Neural progenitor cell (in vitro differentiated cells): ENCODE data around the gene DHRS4L2. TPM values are rescaled to one million over a fixed set of nuclear protein-coding genes. Genes with fewer than 3 reads are reported as not detected.
"Not testable (repeated sequence)": the region's sequence is repeated elsewhere in the genome, so short reads cannot be mapped to it uniquely, and the experiment has no call there.

ENCODE experiments used
- DNase-seq: peaks from one replicate; pipeline ENCODE4 v3.0.0-alpha.2; 2016; ENCODE audit warnings: low spot score
- H2AFZ ChIP-seq: fragments of 200-600 bp; sonication (generic); replicated peaks from 2 replicates; pipeline ENCODE4 v1.6.1; 2016; ENCODE audit warnings: antibody characterized with exemption
- H3F3A ChIP-seq: fragments of 200-600 bp; sonication (generic); 2 replicates; pipeline ENCODE4 v1.6.1; 2016; ENCODE audit warnings: antibody characterized with exemption, low read depth
- H3K27ac ChIP-seq: fragments of 200-600 bp; sonication (generic); 2 replicates; pipeline ENCODE4 v1.5.1; 2016; ENCODE audit warnings: mild to moderate bottlenecking
- H3K27me3 ChIP-seq: fragments of 200-600 bp; sonication (generic); 2 replicates; pipeline ENCODE4 v1.6.1; 2016; ENCODE audit warnings: mild to moderate bottlenecking, moderate library complexity
- H3K36me3 ChIP-seq: fragments of 200-600 bp; sonication (generic); 2 replicates; pipeline ENCODE4 v1.5.1; 2016
- H3K4me1 ChIP-seq: fragments of 200-600 bp; sonication (generic); 2 replicates; pipeline ENCODE4 v1.6.1; 2016; ENCODE audit warnings: mixed run types
- H3K4me2 ChIP-seq: fragments of 200-600 bp; sonication (generic); 2 replicates; pipeline ENCODE4 v1.6.1; 2016
- H3K4me3 ChIP-seq: fragments of 200-600 bp; sonication (generic); 2 replicates; pipeline ENCODE4 v1.5.1; 2016
- H3K79me2 ChIP-seq: fragments of 200-600 bp; sonication (generic); 2 replicates; pipeline ENCODE4 v1.6.1; 2016; ENCODE audit warnings: low read depth
- H3K9ac ChIP-seq: fragments of 200-600 bp; sonication (generic); 2 replicates; pipeline ENCODE4 v1.6.1; 2016
- H3K9me3 ChIP-seq: fragments of 200-600 bp; sonication (generic); 2 replicates; pipeline ENCODE4 v1.5.1; 2016; ENCODE audit warnings: low read depth
- H4K20me1 ChIP-seq: fragments of 200-600 bp; sonication (generic); 2 replicates; pipeline ENCODE4 v1.6.1; 2016; ENCODE audit warnings: low read depth
- H3K27ac Mint-ChIP-seq: 3 replicates; pipeline ENCODE4 v1.8.0; 2021; ENCODE audit warnings: mixed read lengths
- H3K27me3 Mint-ChIP-seq: 2 replicates; pipeline ENCODE4 v1.8.0; 2022; ENCODE audit warnings: low read depth, mild to moderate bottlenecking, inconsistent platforms, moderate library complexity, mixed read lengths; ENCODE audit not compliant: insufficient read depth
- H3K36me3 Mint-ChIP-seq: 3 replicates; pipeline ENCODE4 v1.8.0; 2021; ENCODE audit warnings: mixed read lengths
- H3K4me1 Mint-ChIP-seq: 3 replicates; pipeline ENCODE4 v1.8.0; 2021; ENCODE audit warnings: mixed read lengths
- H3K4me3 Mint-ChIP-seq: 3 replicates; pipeline ENCODE4 v1.8.0; 2021; ENCODE audit warnings: mild to moderate bottlenecking, moderate library complexity, mixed read lengths
- H3K9me3 Mint-ChIP-seq: 3 replicates; pipeline ENCODE4 v1.8.0; 2020; ENCODE audit warnings: mixed read lengths
- CTCF ChIP-seq: fragments of 200-600 bp; sonication (generic); IDR thresholded peaks from 2 replicates; pipeline ENCODE4 v1.5.1; 2017; ENCODE audit warnings: antibody characterized with exemption, mild to moderate bottlenecking
- EZH2 ChIP-seq: fragments of 200-600 bp; sonication (generic); IDR thresholded peaks from 2 replicates; pipeline ENCODE4 v1.6.1; 2017; ENCODE audit warnings: antibody characterized with exemption, mild to moderate bottlenecking, moderate library complexity
- EZH2phosphoT487 ChIP-seq: fragments of 200-600 bp; sonication (generic); IDR thresholded peaks from 2 replicates; pipeline ENCODE4 v1.6.1; 2017; ENCODE audit warnings: antibody characterized with exemption
- total RNA-seq: library from RNA; depleted of rRNA; stranded (reverse); fragments of >200 nt; gene quantifications from 2 replicates; pipeline ENCODE4 v1.2.3, GENCODE V29; 2015; ENCODE audit warnings: low replicate concordance

The DHRS4L2 gene
- total RNA-seq, 1 donor from 2014 or later = 3.6 TPM

GRCh38 chr14:24037658-24038037 is 48.9 kb downstream of the DHRS4L2 start:
- Histone ChIP-seq H3F3A (peaks cover 4% of the 10 kb centered on the region), H2AFZ (no peak overlapping the region), H3K36me3 (no peaks in the 10 kb centered on the region), H3K9me3 (no peaks in the 10 kb centered on the region), H3K79me2 (no peaks in the 10 kb centered on the region), H3K4me1 (no peaks in the 10 kb centered on the region), H3K27ac (no peak overlapping the region), H3K4me3 (no peak overlapping the region), H4K20me1 (no peaks in the 10 kb centered on the region), H3K4me2 (no peak overlapping the region), H3K9ac (no peak overlapping the region), H3K27me3 (peaks cover 3% of the 10 kb centered on the region)
- H3K4me1 Mint-ChIP-seq = peaks cover 10% of the 10 kb centered on the region
- peaks cover 4% of the 10 kb centered on the region for H3K9me3 Mint-ChIP-seq
- H3K36me3 Mint-ChIP-seq = no peaks in the 10 kb centered on the region
- DNase-seq = no peak
- H3K27me3 Mint-ChIP-seq = peaks cover 15% of the 10 kb centered on the region
- no peak overlapping the region for H3K27ac Mint-ChIP-seq
- TF ChIP-seq CTCF = no peak
- TF ChIP-seq EZH2phosphoT487 = no peak
- no peak for TF ChIP-seq EZH2
- H3K4me3 Mint-ChIP-seq = no peak overlapping the region

GRCh38 chr14:24038686-24039085 is 50.0 kb downstream of the DHRS4L2 start:
- H3K4me2 ChIP-seq = no peak overlapping the region
- H3K27ac Mint-ChIP-seq = no peak overlapping the region
- H3K4me3 ChIP-seq = no peak overlapping the region
- peaks cover 2% of the 10 kb centered on the region for H3K9me3 Mint-ChIP-seq
- H3K27ac ChIP-seq = no peak overlapping the region
- no peak for DNase-seq
- no peaks in the 10 kb centered on the region for H3K36me3 Mint-ChIP-seq
- peaks cover 15% of the 10 kb centered on the region for H3K27me3 Mint-ChIP-seq
- H3K9me3 ChIP-seq = no peaks in the 10 kb centered on the region
- peaks cover 3% of the 10 kb centered on the region for H3K27me3 ChIP-seq
- H3K36me3 ChIP-seq = no peaks in the 10 kb centered on the region
- H4K20me1 ChIP-seq = no peaks in the 10 kb centered on the region
- peaks cover 4% of the 10 kb centered on the region for H3F3A ChIP-seq
- H3K4me3 Mint-ChIP-seq = peak overlapping the region; percentile 41
- H2AFZ ChIP-seq = no peak overlapping the region
- H3K4me1 ChIP-seq = no peaks in the 10 kb centered on the region
- no peaks in the 10 kb centered on the region for H3K79me2 ChIP-seq
- peaks cover 10% of the 10 kb centered on the region for H3K4me1 Mint-ChIP-seq
- no peak for TF ChIP-seq EZH2phosphoT487
- TF ChIP-seq EZH2 = no peak
- TF ChIP-seq CTCF = no peak
- no peak overlapping the region for H3K9ac ChIP-seq

GRCh38 chr14:24040692-24041091 is 52.0 kb downstream of the DHRS4L2 start:
- H3K79me2 ChIP-seq = no peaks in the 10 kb centered on the region
- Mint-ChIP-seq H3K27me3 (peaks cover 15% of the 10 kb centered on the region), H3K9me3 (no peaks in the 10 kb centered on the region), H3K36me3 (no peaks in the 10 kb centered on the region), H3K4me1 (peaks cover 10% of the 10 kb centered on the region), H3K4me3 (no peak overlapping the region), H3K27ac (no peak overlapping the region)
- no peak overlapping the region for H3K4me3 ChIP-seq
- no peaks in the 10 kb centered on the region for H3K36me3 ChIP-seq
- no peaks in the 10 kb centered on the region for H3K9me3 ChIP-seq
- no peaks in the 10 kb centered on the region for H3K4me1 ChIP-seq
- H2AFZ ChIP-seq = no peak overlapping the region
- no peak overlapping the region for H3K27ac ChIP-seq
- no peak overlapping the region for H3K9ac ChIP-seq
- no peaks in the 10 kb centered on the region for H4K20me1 ChIP-seq
- no peaks in the 10 kb centered on the region for H3K27me3 ChIP-seq
- no peak overlapping the region for H3K4me2 ChIP-seq
- no peak for TF ChIP-seq EZH2
- TF ChIP-seq CTCF = no peak
- TF ChIP-seq EZH2phosphoT487 = no peak
- H3F3A ChIP-seq = peaks cover 4% of the 10 kb centered on the region
- DNase-seq = no peak

- no peak overlapping the region for H3K4me2 ChIP-seq
- H3K9me3 ChIP-seq = no peaks in the 10 kb centered on the region
- no peak overlapping the region for H2AFZ ChIP-seq
- no peak overlapping the region for H3K27ac ChIP-seq
- H3K4me1 ChIP-seq = no peaks in the 10 kb centered on the region
- no peaks in the 10 kb centered on the region for H3K4me1 Mint-ChIP-seq
- no peaks in the 10 kb centered on the region for H3K9me3 Mint-ChIP-seq
- H4K20me1 ChIP-seq = no peaks in the 10 kb centered on the region
- H3K9ac ChIP-seq = no peak overlapping the region
- H3K4me3 ChIP-seq = no peak overlapping the region
- no peaks in the 10 kb centered on the region for H3F3A ChIP-seq
- no peaks in the 10 kb centered on the region for H3K36me3 ChIP-seq
- peaks cover 12% of the 10 kb centered on the region for H3K27me3 Mint-ChIP-seq
- TF ChIP-seq EZH2 (no peak), EZH2phosphoT487 (no peak), CTCF (no peak)
- no peak for DNase-seq
- H3K36me3 Mint-ChIP-seq = no peaks in the 10 kb centered on the region
- H3K79me2 ChIP-seq = no peaks in the 10 kb centered on the region
- H3K27ac Mint-ChIP-seq = no peak overlapping the region
- no peak overlapping the region for H3K4me3 Mint-ChIP-seq
- no peaks in the 10 kb centered on the region for H3K27me3 ChIP-seq
Observed at GRCh38 chr14:24042746-24043145, 54.0 kb downstream of the DHRS4L2 start.

- not testable (repeated sequence) for H2AFZ ChIP-seq, H4K20me1 ChIP-seq, H3K36me3 Mint-ChIP-seq, H3K4me3 ChIP-seq, H3K4me2 ChIP-seq, H3K9ac ChIP-seq, H3F3A ChIP-seq, H3K4me1 ChIP-seq, H3K9me3 ChIP-seq, H3K4me3 Mint-ChIP-seq, H3K79me2 ChIP-seq, H3K27ac ChIP-seq, H3K36me3 ChIP-seq, H3K9me3 Mint-ChIP-seq, H3K27me3 ChIP-seq, H3K27me3 Mint-ChIP-seq, H3K27ac Mint-ChIP-seq, DNase-seq
- H3K4me1 Mint-ChIP-seq = peaks cover 13% of the 10 kb centered on the region
Observed at GRCh38 chr14:24049002-24049401, 60.3 kb downstream of the DHRS4L2 start.
